Tibial artery (tissue), 4 donors: ENCODE data around the gene SORT1.

Experiments
- DNase-seq, 2 donors: peaks; one replicate each; pipeline ENCODE4 v3.0.0-alpha.2; 2019
- H3K27ac ChIP-seq, 2 donors: fragments of 200-600 bp; sonication (generic) in 1 of 2; 1 replicate in 1 of 2; 2 replicates in 1 of 2; pipeline ENCODE4 v1.5.1; 2018 to 2019; ENCODE audit warnings: mild to moderate bottlenecking in 1 of 2
- H3K27me3 ChIP-seq, 2 donors: fragments of 200-600 bp; sonication (generic) in 1 of 2; one replicate each; pipeline versions ENCODE4 v1.5.1 to v1.6.0; 2016 to 2019
- H3K36me3 ChIP-seq, 3 donors: fragments of 200-600 bp; sonication (generic) in 2 of 3; one replicate each; pipeline ENCODE4 v1.5.1; 2016 to 2019; ENCODE audit warnings: mild to moderate bottlenecking in 2 of 3
- H3K4me1 ChIP-seq, 4 donors: fragments of 200-600 bp; sonication (generic) in 2 of 4; 1 replicate in 3 of 4; 2 replicates in 1 of 4; pipeline ENCODE4 v1.5.1; 2016 to 2019
- H3K4me3 ChIP-seq, 2 donors: fragments of 200-600 bp; sonication (generic) in 1 of 2; 1 replicate in 1 of 2; 2 replicates in 1 of 2; pipeline ENCODE4 v1.5.1; 2018 to 2019; ENCODE audit warnings: mild to moderate bottlenecking in 2 of 2
- H3K9me3 ChIP-seq, 3 donors: fragments of 200-600 bp; sonication (generic) in 1 of 3; one replicate each; pipeline ENCODE4 v1.5.1; 2016 to 2019
- intact Hi-C: fragments of 100-400 bp; cut with DNase I; formaldehyde crosslinking; loops from one replicate; pipeline ENCODE4 v1.15.0; 2023; ENCODE audit warnings: low total_unique reads
- TF ChIP-seq, protein P1 (sequence below), 2 experiments: fragments of 200-600 bp in 1 of 2; fragments of 450-650 bp in 1 of 2; IDR thresholded peaks; one replicate each; pipeline ENCODE4 v1.5.1; 2017 to 2019; ENCODE audit warnings: antibody characterized with exemption in 2 of 2, mild to moderate bottlenecking in 1 of 2, moderate library complexity in 1 of 2

The SORT1 gene

DNA sequence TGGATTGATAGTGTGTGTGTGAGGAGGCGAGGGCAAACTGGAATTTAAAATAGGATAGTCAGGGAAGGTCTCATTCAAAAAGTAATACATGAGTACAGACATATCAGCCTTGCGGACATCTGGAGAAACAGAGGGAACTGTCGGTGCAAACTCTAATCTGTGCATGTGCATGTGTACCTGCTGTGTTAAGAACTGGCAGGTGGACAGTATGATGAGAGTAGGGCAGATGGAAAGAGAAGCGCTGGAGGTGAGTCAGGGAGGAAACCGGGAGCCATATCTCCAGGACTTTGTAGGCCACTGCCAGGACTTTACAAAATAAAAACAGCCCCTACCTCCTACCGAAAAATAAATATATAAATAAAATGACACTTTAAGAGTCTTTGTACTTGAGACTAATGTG, 59.6 kb downstream of the SORT1 start:
- TF ChIP-seq, protein P1, sequence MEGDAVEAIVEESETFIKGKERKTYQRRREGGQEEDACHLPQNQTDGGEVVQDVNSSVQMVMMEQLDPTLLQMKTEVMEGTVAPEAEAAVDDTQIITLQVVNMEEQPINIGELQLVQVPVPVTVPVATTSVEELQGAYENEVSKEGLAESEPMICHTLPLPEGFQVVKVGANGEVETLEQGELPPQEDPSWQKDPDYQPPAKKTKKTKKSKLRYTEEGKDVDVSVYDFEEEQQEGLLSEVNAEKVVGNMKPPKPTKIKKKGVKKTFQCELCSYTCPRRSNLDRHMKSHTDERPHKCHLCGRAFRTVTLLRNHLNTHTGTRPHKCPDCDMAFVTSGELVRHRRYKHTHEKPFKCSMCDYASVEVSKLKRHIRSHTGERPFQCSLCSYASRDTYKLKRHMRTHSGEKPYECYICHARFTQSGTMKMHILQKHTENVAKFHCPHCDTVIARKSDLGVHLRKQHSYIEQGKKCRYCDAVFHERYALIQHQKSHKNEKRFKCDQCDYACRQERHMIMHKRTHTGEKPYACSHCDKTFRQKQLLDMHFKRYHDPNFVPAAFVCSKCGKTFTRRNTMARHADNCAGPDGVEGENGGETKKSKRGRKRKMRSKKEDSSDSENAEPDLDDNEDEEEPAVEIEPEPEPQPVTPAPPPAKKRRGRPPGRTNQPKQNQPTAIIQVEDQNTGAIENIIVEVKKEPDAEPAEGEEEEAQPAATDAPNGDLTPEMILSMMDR (IDR thresholded peaks at IDR 0.05), result no peak
- Histone ChIP-seq H3K27me3 (no peaks in the 10 kb centered on the region), H3K4me1 (peaks cover 0 to 12% (median 0%) of the 10 kb centered on the region in 4 donors), H3K9me3 (no peaks in the 10 kb centered on the region), H3K27ac (no peak overlapping the region), H3K36me3 (peaks cover 93 to 99% (median 96%) of the 10 kb centered on the region in 3 donors), H3K4me3 (no peak overlapping the region)
- intact Hi-C loops, result no loop called here
- no peak for DNase-seq

DNA sequence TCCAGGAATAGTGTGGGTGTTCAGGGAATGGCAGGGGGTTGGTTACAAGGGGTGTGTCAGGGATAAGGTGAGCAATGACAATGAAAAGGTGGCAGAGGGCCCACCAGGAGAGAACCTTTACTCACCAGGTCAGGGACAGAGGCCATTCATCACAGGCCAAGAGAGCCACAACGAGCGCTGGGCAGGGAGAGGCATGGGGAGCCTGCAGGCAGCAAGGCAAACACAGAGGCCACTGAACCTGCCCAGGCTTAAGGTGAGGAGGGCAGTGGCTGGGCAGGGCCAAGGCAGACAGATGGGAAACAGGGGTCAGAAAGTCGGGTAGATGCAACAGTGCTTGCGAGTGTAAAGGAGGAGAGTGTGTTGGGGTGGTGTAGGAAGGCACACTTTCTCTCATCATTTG, 62.6 kb downstream of the SORT1 start:
- H3K36me3 ChIP-seq, result peaks cover 95 to 99% (median 96%) of the 10 kb centered on the region in 3 donors
- TF ChIP-seq, protein P1 (IDR thresholded peaks at IDR 0.05), result no peak
- H3K27ac ChIP-seq, result no peak overlapping the region
- no peaks in the 10 kb centered on the region for H3K27me3 ChIP-seq
- DNase-seq, result no peak
- no peaks in the 10 kb centered on the region for H3K4me1 ChIP-seq
- intact Hi-C loops, result no loop called here
- H3K9me3 ChIP-seq, result peaks cover 2 to 22% (median 14%) of the 10 kb centered on the region in 3 donors
- no peak overlapping the region for H3K4me3 ChIP-seq

GRCh38 chr1:109331113-109331512, 66.6 kb downstream of the SORT1 start:
- no peak for DNase-seq
- Histone ChIP-seq H3K4me3 (no peak overlapping the region), H3K27me3 (no peaks in the 10 kb centered on the region), H3K4me1 (no peaks in the 10 kb centered on the region), H3K36me3 (peaks cover 92 to 97% (median 93%) of the 10 kb centered on the region in 3 donors), H3K9me3 (peaks cover 2 to 22% (median 14%) of the 10 kb centered on the region in 3 donors), H3K27ac (no peak overlapping the region)
- intact Hi-C loops, result no loop called here
- TF ChIP-seq, protein P1 (IDR thresholded peaks at IDR 0.05), result no peak

DNA sequence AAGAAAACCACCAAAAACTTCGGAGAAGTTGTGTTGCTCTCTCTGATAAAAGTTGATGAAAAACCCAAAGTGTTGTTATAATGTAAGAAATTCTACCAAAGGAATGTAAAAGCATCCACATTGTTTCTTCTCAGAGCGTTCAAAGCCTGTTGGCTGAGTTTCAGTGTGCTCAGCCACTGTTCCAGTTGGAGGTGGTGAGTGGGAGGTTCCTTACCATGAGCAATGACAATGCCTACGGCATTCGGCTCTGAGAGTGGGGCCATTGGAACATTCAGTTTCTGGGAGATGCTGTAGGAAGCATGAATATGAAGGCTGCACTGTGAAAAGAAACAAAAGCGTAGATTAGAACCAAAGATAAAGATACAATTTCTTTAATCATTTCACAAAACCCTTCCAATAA, 70.4 kb downstream of the SORT1 start:
- Histone ChIP-seq H3K36me3 (peaks cover 93 to 96% (median 94%) of the 10 kb centered on the region in 3 donors), H3K27me3 (no peaks in the 10 kb centered on the region), H3K4me3 (no peak overlapping the region), H3K4me1 (no peaks in the 10 kb centered on the region), H3K9me3 (peaks cover 0 to 15% (median 12%) of the 10 kb centered on the region in 3 donors), H3K27ac (no peak overlapping the region)
- intact Hi-C loops, result no loop called here
- no peak for DNase-seq
- TF ChIP-seq, protein P1 (IDR thresholded peaks at IDR 0.05), result no peak

GRCh38 chr1:109322974-109323373, 74.7 kb downstream of the SORT1 start:
- H3K4me3 ChIP-seq, result no peak overlapping the region
- TF ChIP-seq, protein P1 (IDR thresholded peaks at IDR 0.05), result no peak
- intact Hi-C loops, result no loop called here
- no peaks in the 10 kb centered on the region for H3K9me3 ChIP-seq
- no peak for DNase-seq
- H3K27ac ChIP-seq, result no peak overlapping the region
- H3K4me1 ChIP-seq, result no peaks in the 10 kb centered on the region
- no peaks in the 10 kb centered on the region for H3K27me3 ChIP-seq
- peaks cover 95 to 98% (median 97%) of the 10 kb centered on the region in 3 donors for H3K36me3 ChIP-seq

GRCh38 chr1:109319114-109319513, 78.6 kb downstream of the SORT1 start:
- Histone ChIP-seq H3K4me1 (no peaks in the 10 kb centered on the region), H3K4me3 (no peak overlapping the region), H3K9me3 (no peaks in the 10 kb centered on the region), H3K27me3 (no peaks in the 10 kb centered on the region), H3K36me3 (peaks cover 100% of the 10 kb centered on the region in 3 donors), H3K27ac (no peak overlapping the region)
- TF ChIP-seq, protein P1 (IDR thresholded peaks at IDR 0.05), result no peak
- intact Hi-C loops, result no loop called here
- no peak for DNase-seq
